Keratinocyte (primary cell): Measurements from ENCODE around the gene CYP1A2. TPM values are rescaled to one million over a fixed set of nuclear protein-coding genes. Genes with fewer than 3 reads are reported as not detected.

Experiments
- DNase-seq: peaks from one replicate; pipeline ENCODE4 v3.0.0-alpha.2; 2011; ENCODE audit warnings: low read depth, missing footprints, low spot score
- FAIRE-seq: peaks from 2 replicates; lab custom pipeline; 2011; peaks lifted over from hg19 to GRCh38; lab: Jason Lieb, UNC
- H2AFZ ChIP-seq: 2 replicates; pipeline ENCODE4 v1.6.0; 2012; ENCODE audit warnings: low read length, control low read depth, inconsistent platforms; ENCODE audit not compliant: control insufficient read depth
- H3K27ac ChIP-seq: 2 replicates; pipeline ENCODE4 v1.5.1; 2011; ENCODE audit warnings: low read length; ENCODE audit not compliant: control insufficient read depth, insufficient read depth
- H3K27me3 ChIP-seq: 3 replicates; pipeline ENCODE4 v1.6.0; 2011; ENCODE audit warnings: low read length; ENCODE audit not compliant: control insufficient read depth, insufficient read depth; ENCODE audit errors: extremely low read depth
- H3K36me3 ChIP-seq, 2 experiments: 2 replicates in 1 of 2; 3 replicates in 1 of 2; pipeline ENCODE4 v1.5.1; 2011; ENCODE audit warnings: low read length in 2 of 2, mild to moderate bottlenecking in 1 of 2; ENCODE audit not compliant: control insufficient read depth in 2 of 2, insufficient read depth in 2 of 2; ENCODE audit errors: extremely low read depth in 1 of 2
- H3K4me1 ChIP-seq: 3 replicates; pipeline ENCODE4 v1.5.1; 2011; ENCODE audit warnings: low read length; ENCODE audit not compliant: control insufficient read depth, insufficient read depth; ENCODE audit errors: extremely low read depth
- H3K4me2 ChIP-seq: 3 replicates; pipeline ENCODE4 v1.6.0; 2011; ENCODE audit warnings: low read depth, low read length; ENCODE audit not compliant: control insufficient read depth, insufficient read depth; ENCODE audit errors: extremely low read depth
- H3K4me3 ChIP-seq, 3 experiments: fragments of 200-600 bp in 1 of 3; sonication (generic) in 1 of 3; 2 replicates in 2 of 3; 3 replicates in 1 of 3; pipeline ENCODE4 v1.5.1; 2011 to 2016; ENCODE audit warnings: low read length in 3 of 3, mild to moderate bottlenecking in 3 of 3, control low read depth in 2 of 3, inconsistent platforms in 1 of 3, low read depth in 1 of 3, mixed read lengths in 1 of 3, mixed run types in 1 of 3, moderate library complexity in 1 of 3; ENCODE audit not compliant: control insufficient read depth in 2 of 3, insufficient read depth in 2 of 3; ENCODE audit errors: extremely low read depth in 1 of 3
- H3K79me2 ChIP-seq: 2 replicates; pipeline ENCODE4 v1.6.0; 2012; ENCODE audit warnings: low read length; ENCODE audit not compliant: control insufficient read depth, insufficient read depth
- H3K9ac ChIP-seq: 3 replicates; pipeline ENCODE4 v1.6.0; 2011; ENCODE audit warnings: low read length; ENCODE audit not compliant: control insufficient read depth, insufficient read depth; ENCODE audit errors: extremely low read depth
- H3K9me1 ChIP-seq: 3 replicates; pipeline ENCODE4 v1.6.0; 2011; ENCODE audit warnings: low read length; ENCODE audit not compliant: control insufficient read depth, insufficient read depth; ENCODE audit errors: extremely low read depth
- H3K9me3 ChIP-seq: 2 replicates; pipeline ENCODE4 v1.5.1; 2012; ENCODE audit warnings: low read depth, low read length; ENCODE audit not compliant: control insufficient read depth
- H4K20me1 ChIP-seq: 3 replicates; pipeline ENCODE4 v1.6.0; 2011; ENCODE audit warnings: low read length; ENCODE audit not compliant: control insufficient read depth, insufficient read depth; ENCODE audit errors: extremely low read depth
- EZH2 ChIP-seq: IDR thresholded peaks from one replicate; pipeline ENCODE4 v1.6.1; 2012; ENCODE audit warnings: inconsistent platforms, mild to moderate bottlenecking, low read length, moderate library complexity
- dilution Hi-C: fragments of 300-500 bp; cut with MboI; formaldehyde crosslinking; loops from one replicate; pipeline ENCODE4 v1.7.0; 2020; ENCODE audit warnings: low sequenced_read_pairs; ENCODE audit not compliant: extremely low pct_ligation_motif_present
- polyA plus RNA-seq, 5 experiments: library from polyadenylated mRNA; depleted of rRNA in 3 of 5; stranded (reverse) in 3 of 5; stranded (forward) in 1 of 5; unstranded in 1 of 5; fragments of >200 nt; gene quantifications; 1 replicate in 1 of 5; 2 replicates in 3 of 5; 3 replicates in 1 of 5; pipeline versions ENCODE4 v1.2.1 to v1.2.3, GENCODE V29; 2011 to 2012; ENCODE audit warnings: missing spikeins in 2 of 5, low read depth in 1 of 5, low replicate concordance in 1 of 5
- TF ChIP-seq, protein P1 (sequence below), 3 experiments: IDR thresholded peaks in 1 of 3; conservative IDR thresholded peaks in 1 of 3; optimal IDR thresholded peaks in 1 of 3; 2 replicates in 2 of 3; 3 replicates in 1 of 3; pipeline versions ENCODE3 to v1.5.1; 2011; ENCODE audit warnings: low read length in 3 of 3, mild to moderate bottlenecking in 3 of 3, moderate library complexity in 2 of 3, control low read depth in 1 of 3, inconsistent platforms in 1 of 3; ENCODE audit not compliant: insufficient read depth in 2 of 3; ENCODE audit errors: extremely low read depth in 1 of 3

CYP1A2 gene
- polyA plus RNA-seq, 1 donor (not counting 4 experiments of a cell fraction or from before 2014, with no cell fraction given), result 0.04 TPM

DNA sequence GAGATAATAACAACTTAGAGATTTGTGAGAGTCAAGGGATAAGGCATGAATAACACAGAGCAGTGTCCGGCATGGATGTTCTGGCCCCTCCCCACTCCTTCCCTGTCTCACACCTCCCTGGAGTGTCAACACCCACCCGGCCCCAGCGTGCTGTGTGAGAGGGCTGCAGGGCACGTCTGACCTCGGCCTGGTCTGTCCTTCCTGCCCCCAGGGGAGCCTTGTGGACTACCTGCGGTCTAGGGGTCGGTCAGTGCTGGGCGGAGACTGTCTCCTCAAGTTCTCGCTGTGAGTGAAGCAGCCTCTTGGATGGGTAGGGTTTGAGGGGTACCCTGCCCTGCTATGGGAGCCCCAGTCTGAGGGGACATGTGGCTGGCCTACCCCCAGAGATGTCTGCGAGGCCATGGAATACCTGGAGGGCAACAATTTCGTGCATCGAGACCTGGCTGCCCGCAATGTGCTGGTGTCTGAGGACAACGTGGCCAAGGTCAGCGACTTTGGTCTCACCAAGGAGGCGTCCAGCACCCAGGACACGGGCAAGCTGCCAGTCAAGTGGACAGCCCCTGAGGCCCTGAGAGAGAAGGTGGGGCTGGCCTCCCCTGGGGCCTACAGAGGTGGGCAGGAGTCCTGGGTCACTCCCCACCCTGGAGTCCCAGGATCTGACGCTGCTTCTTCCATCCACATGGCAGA is 52.8 kb downstream of the CYP1A2 start:
- Histone ChIP-seq H3K9me3 (no peaks in the 10 kb centered on the region), H3K4me1 (peaks cover 16% of the 10 kb centered on the region), H3K36me3 (peaks cover 31 to 37% of the 10 kb centered on the region in 2 experiments), H4K20me1 (no peaks in the 10 kb centered on the region), H2AFZ (no peak overlapping the region), H3K27me3 (no peaks in the 10 kb centered on the region), H3K9ac (no peak overlapping the region), H3K27ac (no peak overlapping the region), H3K9me1 (no peaks in the 10 kb centered on the region), H3K4me3 (no peak overlapping the region), H3K4me2 (no peak overlapping the region), H3K79me2 (peaks cover 19% of the 10 kb centered on the region)
- FAIRE-seq (no peak), DNase-seq (no peak)
- dilution Hi-C loops, result no loop called here
- TF ChIP-seq EZH2, result no peak

DNA sequence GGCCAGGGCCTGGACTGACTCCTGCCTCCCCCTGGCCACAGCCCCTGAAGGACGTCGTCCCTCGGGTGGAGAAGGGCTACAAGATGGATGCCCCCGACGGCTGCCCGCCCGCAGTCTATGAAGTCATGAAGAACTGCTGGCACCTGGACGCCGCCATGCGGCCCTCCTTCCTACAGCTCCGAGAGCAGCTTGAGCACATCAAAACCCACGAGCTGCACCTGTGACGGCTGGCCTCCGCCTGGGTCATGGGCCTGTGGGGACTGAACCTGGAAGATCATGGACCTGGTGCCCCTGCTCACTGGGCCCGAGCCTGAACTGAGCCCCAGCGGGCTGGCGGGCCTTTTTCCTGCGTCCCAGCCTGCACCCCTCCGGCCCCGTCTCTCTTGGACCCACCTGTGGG is 53.6 kb downstream of the CYP1A2 start:
- H3K27ac ChIP-seq, result no peak overlapping the region
- peaks cover 31 to 37% of the 10 kb centered on the region in 2 experiments for H3K36me3 ChIP-seq
- FAIRE-seq, result no peak
- no peak overlapping the region for H2AFZ ChIP-seq
- H4K20me1 ChIP-seq, result no peaks in the 10 kb centered on the region
- no peaks in the 10 kb centered on the region for H3K27me3 ChIP-seq
- peaks cover 16% of the 10 kb centered on the region for H3K4me1 ChIP-seq
- H3K9me3 ChIP-seq, result no peaks in the 10 kb centered on the region
- H3K4me2 ChIP-seq, result no peak overlapping the region
- H3K79me2 ChIP-seq, result peaks cover 12% of the 10 kb centered on the region
- TF ChIP-seq, protein P1, sequence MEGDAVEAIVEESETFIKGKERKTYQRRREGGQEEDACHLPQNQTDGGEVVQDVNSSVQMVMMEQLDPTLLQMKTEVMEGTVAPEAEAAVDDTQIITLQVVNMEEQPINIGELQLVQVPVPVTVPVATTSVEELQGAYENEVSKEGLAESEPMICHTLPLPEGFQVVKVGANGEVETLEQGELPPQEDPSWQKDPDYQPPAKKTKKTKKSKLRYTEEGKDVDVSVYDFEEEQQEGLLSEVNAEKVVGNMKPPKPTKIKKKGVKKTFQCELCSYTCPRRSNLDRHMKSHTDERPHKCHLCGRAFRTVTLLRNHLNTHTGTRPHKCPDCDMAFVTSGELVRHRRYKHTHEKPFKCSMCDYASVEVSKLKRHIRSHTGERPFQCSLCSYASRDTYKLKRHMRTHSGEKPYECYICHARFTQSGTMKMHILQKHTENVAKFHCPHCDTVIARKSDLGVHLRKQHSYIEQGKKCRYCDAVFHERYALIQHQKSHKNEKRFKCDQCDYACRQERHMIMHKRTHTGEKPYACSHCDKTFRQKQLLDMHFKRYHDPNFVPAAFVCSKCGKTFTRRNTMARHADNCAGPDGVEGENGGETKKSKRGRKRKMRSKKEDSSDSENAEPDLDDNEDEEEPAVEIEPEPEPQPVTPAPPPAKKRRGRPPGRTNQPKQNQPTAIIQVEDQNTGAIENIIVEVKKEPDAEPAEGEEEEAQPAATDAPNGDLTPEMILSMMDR (optimal IDR thresholded peaks at IDR 0.05 in 1 of 3, IDR thresholded peaks at IDR 0.05 in 1 of 3, conservative IDR thresholded peaks at IDR 0.05 in 1 of 3; ENCODE audit: extremely low read depth in 1 of 3, insufficient read depth in 2 of 3, low read length in 3 of 3), result no peak
- TF ChIP-seq EZH2, result no peak
- H3K9ac ChIP-seq, result no peak overlapping the region
- H3K4me3 ChIP-seq, result no peak overlapping the region
- no peak for DNase-seq
- H3K9me1 ChIP-seq, result no peaks in the 10 kb centered on the region
- dilution Hi-C loops, result no loop called here
